ENCODE measurements around the gene SGMS1.
"Not testable (repeated sequence)": the region's sequence is repeated elsewhere in the genome, so short reads cannot be mapped to it uniquely, and the experiment has no call there.

Gene SGMS1

GRCh38 chr10:50648089-50648934, 24.6 kb upstream of the SGMS1 start:
- H3K27me3 ChIP-seq (ENCODE audit: low read depth, low read length) = no peaks in the 10 kb centered on the region
- peaks cover 16% of the 10 kb centered on the region for H3K4me1 ChIP-seq (ENCODE audit: low read length)
- H3K4me2 ChIP-seq (ENCODE audit: low read length) = peak overlapping the region; percentile 63

GRCh38 chr10:50647350-50647749, 23.6 kb upstream of the SGMS1 start:
- not testable (repeated sequence) for H3K27ac ChIP-seq (ENCODE audit: low read length); H3K4me3 ChIP-seq (ENCODE audit: low read length)
- peaks cover 16% of the 10 kb centered on the region for H3K4me1 ChIP-seq (ENCODE audit: low read length)

More at GRCh38 chr10:50648089-50648934, 24.6 kb upstream of the SGMS1 start:
- no peak overlapping the region for H3K9ac ChIP-seq (ENCODE audit: low read length)
- H3K9me3 ChIP-seq (ENCODE audit: insufficient read depth, low read length) = no peaks in the 10 kb centered on the region
- peak overlapping the region; percentile 70 for H2AFZ ChIP-seq (ENCODE audit: low read depth, low read length)
- H3K27ac ChIP-seq (ENCODE audit: low read length) = no peak overlapping the region
- TF ChIP-seq EZH2phosphoT487 (IDR thresholded peaks at IDR 0.05; ENCODE audit: low read depth) (no peak), CTCF (IDR thresholded peaks at IDR 0.05; ENCODE audit: low read depth, low read length) (no peak)
- H3K79me2 ChIP-seq (ENCODE audit: low read length) = no peaks in the 10 kb centered on the region
- H4K20me1 ChIP-seq (ENCODE audit: insufficient read depth, low read length) = no peaks in the 10 kb centered on the region
- H3K36me3 ChIP-seq (replicated peaks; ENCODE audit: low read depth, low read length) = no peaks in the 10 kb centered on the region
- peak overlapping the region; percentile 46 for H3K4me3 ChIP-seq (ENCODE audit: low read length)

GRCh38 chr10:50645236-50645635, 21.5 kb upstream of the SGMS1 start:
- no peak overlapping the region for H3K4me3 ChIP-seq (ENCODE audit: low read length)
- H3K79me2 ChIP-seq (ENCODE audit: low read length) = no peaks in the 10 kb centered on the region
- H3K27ac ChIP-seq (ENCODE audit: low read length) = no peak overlapping the region
- H3K4me1 ChIP-seq (ENCODE audit: low read length) = peaks cover 16% of the 10 kb centered on the region
- no peaks in the 10 kb centered on the region for H3K27me3 ChIP-seq (ENCODE audit: low read depth, low read length)
- no peak overlapping the region for H3K4me2 ChIP-seq (ENCODE audit: low read length)
- no peaks in the 10 kb centered on the region for H3K9me3 ChIP-seq (ENCODE audit: insufficient read depth, low read length)
- H2AFZ ChIP-seq (ENCODE audit: low read depth, low read length) = no peak overlapping the region
- H3K36me3 ChIP-seq (replicated peaks; ENCODE audit: low read depth, low read length) = no peaks in the 10 kb centered on the region
- H3K9ac ChIP-seq (ENCODE audit: low read length) = no peak overlapping the region
- no peaks in the 10 kb centered on the region for H4K20me1 ChIP-seq (ENCODE audit: insufficient read depth, low read length)
- no peak for TF ChIP-seq EZH2phosphoT487 (IDR thresholded peaks at IDR 0.05; ENCODE audit: low read depth)
- TF ChIP-seq CTCF (IDR thresholded peaks at IDR 0.05; ENCODE audit: low read depth, low read length) = no peak

More at GRCh38 chr10:50647350-50647749, 23.6 kb upstream of the SGMS1 start:
- not testable (repeated sequence) for H3K79me2 ChIP-seq (ENCODE audit: low read length); H2AFZ ChIP-seq (ENCODE audit: low read depth, low read length); H4K20me1 ChIP-seq (ENCODE audit: insufficient read depth, low read length); H3K9ac ChIP-seq (ENCODE audit: low read length); H3K4me2 ChIP-seq (ENCODE audit: low read length); H3K36me3 ChIP-seq (replicated peaks; ENCODE audit: low read depth, low read length); H3K27me3 ChIP-seq (ENCODE audit: low read depth, low read length); H3K9me3 ChIP-seq (ENCODE audit: insufficient read depth, low read length)

GRCh38 chr10:50641626-50642025, 17.9 kb upstream of the SGMS1 start:
- Histone ChIP-seq H3K9me3 (ENCODE audit: insufficient read depth, low read length) (no peaks in the 10 kb centered on the region), H3K79me2 (ENCODE audit: low read length) (no peaks in the 10 kb centered on the region), H3K4me3 (ENCODE audit: low read length) (no peak overlapping the region), H3K27me3 (ENCODE audit: low read depth, low read length) (no peaks in the 10 kb centered on the region), H4K20me1 (ENCODE audit: insufficient read depth, low read length) (no peaks in the 10 kb centered on the region), H3K4me1 (ENCODE audit: low read length) (peaks cover 8% of the 10 kb centered on the region; the same call in 1 of the 2 replicates), H3K9ac (ENCODE audit: low read length) (no peak overlapping the region), H3K27ac (ENCODE audit: low read length) (no peak overlapping the region), H3K36me3 (replicated peaks; ENCODE audit: low read depth, low read length) (no peaks in the 10 kb centered on the region), H2AFZ (ENCODE audit: low read depth, low read length) (no peak overlapping the region), H3K4me2 (ENCODE audit: low read length) (no peak overlapping the region)
- TF ChIP-seq CTCF (IDR thresholded peaks at IDR 0.05; ENCODE audit: low read depth, low read length) (no peak), EZH2phosphoT487 (IDR thresholded peaks at IDR 0.05; ENCODE audit: low read depth) (no peak)
